HepG2 (cell line): ENCODE results near the gene SVBP. TPM values are rescaled to one million over a fixed set of nuclear protein-coding genes. Genes with fewer than 3 reads are reported as not detected.

ENCODE experiments used
- ATAC-seq: fragments of 200-7000 bp; cut with Tn5 transposase; 3 replicates; pipeline ENCODE4 v1.9.1; 2020; ENCODE audit warnings: mild to moderate bottlenecking, moderate library complexity
- BruUV-seq: library from RNA; stranded (reverse); fragments of 400-500 nt; replicated peaks from 2 replicates; lab custom pipeline; 2021; lab: Mats Ljungman, UMichigan
- CTCF ChIA-PET: fragments of 300-600 bp; formaldehyde crosslinking; extraction: SDS; loops from one replicate; lab custom pipeline; 2021; ENCODE audit warnings: low total read pairs, inconsistent platforms, low intra/inter-chr PET ratio; lab: Yijun Ruan, JAX
- POLR2A ChIA-PET: fragments of 350-600 bp; sonication (Branson Sonifier 250); formaldehyde crosslinking; loops from one replicate; lab custom pipeline; 2020; ENCODE audit warnings: antibody characterized with exemption, inconsistent platforms; lab: Yijun Ruan, JAX
- DNase-seq: peaks from one replicate; pipeline ENCODE4 v3.0.0-alpha.2; 2015; ENCODE audit warnings: low spot score
- FAIRE-seq: peaks from 3 replicates; lab custom pipeline; 2011; peaks lifted over from hg19 to GRCh38; lab: Jason Lieb, UNC
- H2AFZ ChIP-seq: one replicate; pipeline ENCODE4 v1.6.1; 2011; ENCODE audit warnings: low read length, inconsistent platforms
- H3K27ac ChIP-seq: fragments of 300-600 bp; 3 replicates; pipeline ENCODE4 v1.8.0; 2011; ENCODE audit warnings: mixed run types, mild to moderate bottlenecking, mixed read lengths, low read length, inconsistent platforms; ENCODE audit not compliant: insufficient read depth; ENCODE audit errors: extremely low read length
- H3K27me3 ChIP-seq, 2 experiments: fragments of 200-600 bp in 1 of 2; 2 replicates in 1 of 2; 3 replicates in 1 of 2; pipeline versions ENCODE4 v1.6.0 to v1.8.0; 2011; ENCODE audit warnings: low read length in 2 of 2, mild to moderate bottlenecking in 2 of 2, moderate library complexity in 2 of 2, inconsistent platforms in 1 of 2; ENCODE audit not compliant: insufficient read depth in 2 of 2, control insufficient read depth in 1 of 2
- H3K36me3 ChIP-seq, 2 experiments: fragments of 200-600 bp in 1 of 2; replicated peaks in 1 of 2; 2 replicates in 1 of 2; 3 replicates in 1 of 2; pipeline versions ENCODE4 v1.5.1 to v1.8.0; 2011; ENCODE audit warnings: low read length in 2 of 2, inconsistent platforms in 1 of 2; ENCODE audit not compliant: insufficient read depth in 2 of 2, control insufficient read depth in 1 of 2
- H3K4me1 ChIP-seq: 2 replicates; pipeline ENCODE4 v1.5.1; 2012; ENCODE audit warnings: low read length, inconsistent platforms; ENCODE audit not compliant: insufficient read depth
- H3K4me2 ChIP-seq: 2 replicates; pipeline ENCODE4 v1.6.0; 2011; ENCODE audit warnings: low read depth, low read length, inconsistent platforms
- H3K4me3 ChIP-seq, 3 experiments: fragments of 200-600 bp in 1 of 3; sonication (generic), shearing (Covaris generic) in 1 of 3; replicated peaks in 1 of 3; 2 replicates each; pipeline ENCODE4 v1.5.1; 2011 to 2016; ENCODE audit warnings: low read length in 3 of 3, inconsistent platforms in 2 of 3, low read depth in 2 of 3, mild to moderate bottlenecking in 2 of 3, control low read depth in 1 of 3, mixed read lengths in 1 of 3; ENCODE audit not compliant: insufficient read depth in 1 of 3
- H3K79me2 ChIP-seq: one replicate; pipeline ENCODE4 v1.6.1; 2011; ENCODE audit warnings: low read length, inconsistent platforms; ENCODE audit not compliant: insufficient read depth
- H3K9ac ChIP-seq: 2 replicates; pipeline ENCODE4 v1.6.0; 2011; ENCODE audit warnings: mild to moderate bottlenecking, low read depth, low read length, inconsistent platforms; ENCODE audit not compliant: insufficient read depth
- H3K9me3 ChIP-seq: 2 replicates; pipeline ENCODE4 v1.5.1; 2012; ENCODE audit warnings: mild to moderate bottlenecking, low read length
- H4K20me1 ChIP-seq: 2 replicates; pipeline ENCODE4 v1.6.0; 2011; ENCODE audit warnings: inconsistent platforms, mild to moderate bottlenecking, low read length, moderate library complexity; ENCODE audit not compliant: insufficient read depth
- HNRNPH1 ChIP-seq: fragments of 200-400 bp; formaldehyde crosslinking; optimal IDR thresholded peaks from 2 replicates; pipeline ENCODE3; 2017; ENCODE audit warnings: mild to moderate bottlenecking, low read depth, low read length
- KLF6 ChIP-seq: IDR thresholded peaks from 2 replicates; pipeline ENCODE4 v1.8.0; 2016; ENCODE audit warnings: missing biosample characterization, missing genetic modification reagents
- MEIS1 ChIP-seq: sonication (generic); formaldehyde crosslinking; IDR thresholded peaks from 2 replicates; pipeline ENCODE4 v1.9.0; 2021; ENCODE audit warnings: mild to moderate bottlenecking, missing genetic modification reagents, moderate library complexity, borderline replicate concordance
- NFKB2 ChIP-seq: sonication (generic); formaldehyde crosslinking; IDR thresholded peaks from 2 replicates; pipeline ENCODE4 v1.4.0; 2020; ENCODE audit warnings: missing genetic modification reagents, borderline replicate concordance
- PATZ1 ChIP-seq: sonication (generic); formaldehyde crosslinking; IDR thresholded peaks from 2 replicates; pipeline ENCODE4 v1.4.0; 2020; ENCODE audit warnings: missing genetic modification reagents
- ZBTB21 ChIP-seq: sonication (generic); formaldehyde crosslinking; IDR thresholded peaks from 2 replicates; pipeline ENCODE4 v1.4.0; 2020; ENCODE audit warnings: missing genetic modification reagents
- ZFP36L2 ChIP-seq: sonication (generic); formaldehyde crosslinking; IDR thresholded peaks from 2 replicates; pipeline ENCODE4 v1.4.0; 2020; ENCODE audit warnings: missing genetic modification reagents
- ZIK1 ChIP-seq: sonication (generic); formaldehyde crosslinking; IDR thresholded peaks from 2 replicates; pipeline ENCODE4 v1.5.0; 2020; ENCODE audit warnings: mild to moderate bottlenecking, low read depth, missing genetic modification reagents, borderline replicate concordance
- ZNF501 ChIP-seq: sonication (generic); formaldehyde crosslinking; IDR thresholded peaks from 2 replicates; pipeline ENCODE4 v1.5.1; 2020; ENCODE audit warnings: mild to moderate bottlenecking, moderate library complexity, missing genetic modification reagents
- ZNF563 ChIP-seq: sonication (generic); formaldehyde crosslinking; IDR thresholded peaks from 2 replicates; pipeline ENCODE4 v1.8.0; 2022; ENCODE audit warnings: mild to moderate bottlenecking, moderate library complexity, missing genetic modification reagents
- ZNF616 ChIP-seq: sonication (generic); formaldehyde crosslinking; IDR thresholded peaks from 2 replicates; pipeline ENCODE4 v1.5.0; 2020; ENCODE audit warnings: low read depth, mild to moderate bottlenecking, missing genetic modification reagents
- ZNF710 ChIP-seq: sonication (generic); formaldehyde crosslinking; IDR thresholded peaks from 2 replicates; pipeline ENCODE4 v1.5.0; 2020; ENCODE audit warnings: mild to moderate bottlenecking, missing genetic modification reagents, borderline replicate concordance
- ZNF781 ChIP-seq: sonication (generic); formaldehyde crosslinking; IDR thresholded peaks from 2 replicates; pipeline ENCODE4 v1.5.1; 2020; ENCODE audit warnings: borderline replicate concordance, mild to moderate bottlenecking, missing genetic modification reagents; ENCODE audit errors: not compliant biosample characterization
- WGBS: methylation state at CpG from one replicate; pipeline ENCODE4 v1.1.6; 2017; ENCODE audit warnings: low lambda C conversion rate; 5-methylcytosine and 5-hydroxymethylcytosine counted together
- in situ Hi-C: cut with HindIII; loops from 2 replicates; pipeline ENCODE4 v1.10.0; 2017; ENCODE audit warnings: low pct_unique_long_range_greater_than_20kb; ENCODE audit not compliant: extremely low pct_ligation_motif_present
- intact Hi-C: fragments of 100-400 bp; cut with micrococcal nuclease; formaldehyde crosslinking; loops from one replicate; pipeline ENCODE4 v1.10.0; 2022; ENCODE audit not compliant: unreplicated experiment
- polyA plus RNA-seq, 8 experiments: library from polyadenylated mRNA; depleted of rRNA in 3 of 8; stranded (reverse) in 7 of 8; unstranded in 1 of 8; fragments of >200 nt; fragmentation: Illumina TruSeq in 4 of 8; extraction: Trizol in 4 of 8; gene quantifications; 2 replicates each; pipeline versions ENCODE4 v1.2.1 to v1.2.3, GENCODE V29; 2011 to 2016; ENCODE audit warnings: low read depth in 4 of 8, missing spikeins in 1 of 8, mixed read lengths in 1 of 8; ENCODE audit not compliant: insufficient read depth in 1 of 8
- total RNA-seq, 5 experiments: library from RNA; depleted of rRNA; stranded (reverse); fragments of >200 nt; fragmentation: Illumina TruSeq; extraction: Trizol; gene quantifications; 2 replicates each; pipeline ENCODE4 v1.2.3, GENCODE V29; 2016; ENCODE audit warnings: low read depth in 1 of 5
- TF ChIP-seq, protein P1 (sequence below): sonication (generic); formaldehyde crosslinking; IDR thresholded peaks from 2 replicates; pipeline ENCODE4 v1.5.0; 2020; ENCODE audit warnings: missing genetic modification reagents
- TF ChIP-seq, protein P2 (sequence below): sonication (generic); formaldehyde crosslinking; IDR thresholded peaks from 2 replicates; pipeline ENCODE4 v1.4.0; 2020; ENCODE audit warnings: mild to moderate bottlenecking, missing genetic modification reagents

The SVBP gene
- total and polyA plus RNA-seq, 2 of the 13 experiments (the other 11 are each of a cell fraction or from before 2014, with no cell fraction given), result 28.8 to 48.2 TPM

DNA sequence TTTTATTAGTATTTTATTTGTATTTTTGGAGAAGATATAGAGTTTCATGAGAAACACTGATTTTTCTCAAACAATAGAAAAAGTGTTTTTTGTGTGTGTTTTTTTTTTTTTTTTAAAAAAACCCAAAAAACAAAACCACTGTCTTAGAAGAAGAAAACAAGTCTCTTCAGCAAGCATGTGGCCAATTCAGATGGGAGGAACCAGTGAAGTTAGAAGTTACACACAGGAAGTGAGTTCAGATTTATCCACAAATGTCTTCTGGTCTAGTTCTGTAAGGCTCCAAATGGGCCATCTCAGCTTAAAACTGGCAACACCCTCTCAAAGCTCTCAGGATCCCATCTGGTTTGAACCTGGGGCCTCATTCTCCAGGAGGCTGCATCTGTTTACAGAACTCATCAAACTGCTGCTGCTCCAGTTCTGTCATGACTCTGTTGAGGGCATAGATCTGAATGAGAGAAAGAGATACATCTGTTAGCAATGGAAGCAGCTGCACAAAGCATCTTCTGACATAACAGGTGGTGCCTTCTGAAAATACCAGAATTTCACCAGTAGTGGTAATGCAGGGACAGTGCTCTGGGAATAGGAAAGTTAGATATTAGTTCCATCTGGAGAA, 10.0 kb downstream of the SVBP start (continued):
- no peak for TF ChIP-seq NFKB2 (CRISPR knock-in tag)
- TF ChIP-seq ZBTB21 (CRISPR knock-in tag), result no peak

GRCh38 chr1:42806593-42806992, 10.6 kb downstream of the SVBP start:
- Histone ChIP-seq H3K9me3 (no peaks in the 10 kb centered on the region), H3K79me2 (no peaks in the 10 kb centered on the region), H3K4me3 (no peak overlapping the region), H2AFZ (no peak overlapping the region), H3K27me3 (no peaks in the 10 kb centered on the region; a peak in 1 of 5 replicates), H3K36me3 (peaks cover 2 to 4% of the 10 kb centered on the region in 2 experiments; a peak in 2 of 5 replicates), H4K20me1 (no peaks in the 10 kb centered on the region), H3K9ac (no peak overlapping the region), H3K27ac (no peak overlapping the region), H3K4me2 (no peak overlapping the region), H3K4me1 (no peaks in the 10 kb centered on the region)
- DNase-seq (no peak), ATAC-seq (no peak), FAIRE-seq (no peak)
- ChIA-PET CTCF (no interaction called here), POLR2A (no interaction called here)
- TF ChIP-seq, protein P1, sequence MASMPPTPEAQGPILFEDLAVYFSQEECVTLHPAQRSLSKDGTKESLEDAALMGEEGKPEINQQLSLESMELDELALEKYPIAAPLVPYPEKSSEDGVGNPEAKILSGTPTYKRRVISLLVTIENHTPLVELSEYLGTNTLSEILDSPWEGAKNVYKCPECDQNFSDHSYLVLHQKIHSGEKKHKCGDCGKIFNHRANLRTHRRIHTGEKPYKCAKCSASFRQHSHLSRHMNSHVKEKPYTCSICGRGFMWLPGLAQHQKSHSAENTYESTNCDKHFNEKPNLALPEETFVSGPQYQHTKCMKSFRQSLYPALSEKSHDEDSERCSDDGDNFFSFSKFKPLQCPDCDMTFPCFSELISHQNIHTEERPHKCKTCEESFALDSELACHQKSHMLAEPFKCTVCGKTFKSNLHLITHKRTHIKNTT (CRISPR knock-in tag), result no peak
- TF ChIP-seq, protein P2, sequence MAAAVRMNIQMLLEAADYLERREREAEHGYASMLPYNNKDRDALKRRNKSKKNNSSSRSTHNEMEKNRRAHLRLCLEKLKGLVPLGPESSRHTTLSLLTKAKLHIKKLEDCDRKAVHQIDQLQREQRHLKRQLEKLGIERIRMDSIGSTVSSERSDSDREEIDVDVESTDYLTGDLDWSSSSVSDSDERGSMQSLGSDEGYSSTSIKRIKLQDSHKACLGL (CRISPR knock-in tag), result no peak
- TF ChIP-seq ZFP36L2 (CRISPR knock-in tag), result no peak
- no peak for TF ChIP-seq ZNF501 (CRISPR knock-in tag)
- no peak for TF ChIP-seq MEIS1 (CRISPR knock-in tag)
- no peak for TF ChIP-seq ZIK1 (CRISPR knock-in tag)
- TF ChIP-seq ZNF616, result no peak
- no peak for TF ChIP-seq PATZ1 (CRISPR knock-in tag)
- no peak for TF ChIP-seq ZNF710 (CRISPR knock-in tag)
- TF ChIP-seq HNRNPH1, result no peak
- no peak for TF ChIP-seq KLF6 (CRISPR knock-in tag)
- no peak for TF ChIP-seq ZNF563 (CRISPR knock-in tag)
- TF ChIP-seq ZNF781 (CRISPR knock-in tag), result no peak
- no TSS peak for BruUV-seq
- WGBS, result 93% methylated on average over 5 of the region's 5 CpGs
- in situ Hi-C loops, result no loop called here
- intact Hi-C loops, result no loop called here
